Measurements from ENCODE around the gene RIN3.

GRCh38 chr14:92710001-92710341 is 196.4 kb downstream of the RIN3 start:
- TF ChIP-seq CTCF (conservative IDR thresholded peaks at IDR 0.05), result no peak
- TF ChIP-seq EZH2 (IDR thresholded peaks at IDR 0.05; ENCODE audit: low read depth), result no peak
